ENCODE data around the gene ARID1B. TPM values are rescaled to one million over a fixed set of nuclear protein-coding genes. Genes with fewer than 3 reads are reported as not detected.

Gene ARID1B
- total and polyA plus RNA-seq, 9 of the 15 experiments (the other 6 are each of a cell fraction or from before 2014, with no cell fraction given), result 12.5 to 50.5 (median 25.8) TPM

DNA sequence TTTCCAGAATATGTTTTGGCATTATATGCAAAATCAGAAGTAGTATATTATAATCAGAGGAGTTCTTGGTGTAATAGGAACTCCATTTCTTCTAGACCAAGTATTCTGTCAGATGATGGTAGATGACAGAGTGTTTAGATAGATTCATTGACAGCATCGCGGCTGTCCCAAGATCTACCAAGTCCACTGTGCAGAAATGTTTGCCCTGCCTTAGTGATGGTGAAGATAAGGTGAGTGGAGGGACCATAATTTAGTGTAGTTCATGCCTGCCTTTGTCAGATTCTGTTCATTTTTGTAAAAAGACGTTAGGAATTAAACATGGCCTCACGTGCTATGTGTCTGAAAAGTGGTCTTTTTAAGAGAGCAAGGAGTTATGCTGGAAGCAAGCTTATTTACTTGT is 270.1 kb downstream of the ARID1B start (continued):
- TF ChIP-seq, protein P1, sequence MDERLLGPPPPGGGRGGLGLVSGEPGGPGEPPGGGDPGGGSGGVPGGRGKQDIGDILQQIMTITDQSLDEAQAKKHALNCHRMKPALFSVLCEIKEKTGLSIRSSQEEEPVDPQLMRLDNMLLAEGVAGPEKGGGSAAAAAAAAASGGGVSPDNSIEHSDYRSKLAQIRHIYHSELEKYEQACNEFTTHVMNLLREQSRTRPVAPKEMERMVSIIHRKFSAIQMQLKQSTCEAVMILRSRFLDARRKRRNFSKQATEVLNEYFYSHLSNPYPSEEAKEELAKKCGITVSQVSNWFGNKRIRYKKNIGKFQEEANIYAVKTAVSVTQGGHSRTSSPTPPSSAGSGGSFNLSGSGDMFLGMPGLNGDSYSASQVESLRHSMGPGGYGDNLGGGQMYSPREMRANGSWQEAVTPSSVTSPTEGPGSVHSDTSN (CRISPR knock-in tag; IDR thresholded peaks at IDR 0.05; ENCODE audit: low read depth), result no peak
- TF ChIP-seq, protein P1 (tag; conservative IDR thresholded peaks at IDR 0.05; ENCODE audit: low read depth), result peak; percentile 56
- TF ChIP-seq ZNF717 (CRISPR knock-in tag; IDR thresholded peaks at IDR 0.05) (no peak), GATA2 (CRISPR knock-in tag; IDR thresholded peaks at IDR 0.05) (peak; percentile 83), MEIS2 (IDR thresholded peaks at IDR 0.05; ENCODE audit: partially characterized antibody) (peak; percentile 48)
- TF ChIP-seq, protein P2, sequence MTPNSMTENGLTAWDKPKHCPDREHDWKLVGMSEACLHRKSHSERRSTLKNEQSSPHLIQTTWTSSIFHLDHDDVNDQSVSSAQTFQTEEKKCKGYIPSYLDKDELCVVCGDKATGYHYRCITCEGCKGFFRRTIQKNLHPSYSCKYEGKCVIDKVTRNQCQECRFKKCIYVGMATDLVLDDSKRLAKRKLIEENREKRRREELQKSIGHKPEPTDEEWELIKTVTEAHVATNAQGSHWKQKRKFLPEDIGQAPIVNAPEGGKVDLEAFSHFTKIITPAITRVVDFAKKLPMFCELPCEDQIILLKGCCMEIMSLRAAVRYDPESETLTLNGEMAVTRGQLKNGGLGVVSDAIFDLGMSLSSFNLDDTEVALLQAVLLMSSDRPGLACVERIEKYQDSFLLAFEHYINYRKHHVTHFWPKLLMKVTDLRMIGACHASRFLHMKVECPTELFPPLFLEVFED (CRISPR knock-in tag; conservative IDR thresholded peaks at IDR 0.05), result no peak
- TF ChIP-seq, protein P3, sequence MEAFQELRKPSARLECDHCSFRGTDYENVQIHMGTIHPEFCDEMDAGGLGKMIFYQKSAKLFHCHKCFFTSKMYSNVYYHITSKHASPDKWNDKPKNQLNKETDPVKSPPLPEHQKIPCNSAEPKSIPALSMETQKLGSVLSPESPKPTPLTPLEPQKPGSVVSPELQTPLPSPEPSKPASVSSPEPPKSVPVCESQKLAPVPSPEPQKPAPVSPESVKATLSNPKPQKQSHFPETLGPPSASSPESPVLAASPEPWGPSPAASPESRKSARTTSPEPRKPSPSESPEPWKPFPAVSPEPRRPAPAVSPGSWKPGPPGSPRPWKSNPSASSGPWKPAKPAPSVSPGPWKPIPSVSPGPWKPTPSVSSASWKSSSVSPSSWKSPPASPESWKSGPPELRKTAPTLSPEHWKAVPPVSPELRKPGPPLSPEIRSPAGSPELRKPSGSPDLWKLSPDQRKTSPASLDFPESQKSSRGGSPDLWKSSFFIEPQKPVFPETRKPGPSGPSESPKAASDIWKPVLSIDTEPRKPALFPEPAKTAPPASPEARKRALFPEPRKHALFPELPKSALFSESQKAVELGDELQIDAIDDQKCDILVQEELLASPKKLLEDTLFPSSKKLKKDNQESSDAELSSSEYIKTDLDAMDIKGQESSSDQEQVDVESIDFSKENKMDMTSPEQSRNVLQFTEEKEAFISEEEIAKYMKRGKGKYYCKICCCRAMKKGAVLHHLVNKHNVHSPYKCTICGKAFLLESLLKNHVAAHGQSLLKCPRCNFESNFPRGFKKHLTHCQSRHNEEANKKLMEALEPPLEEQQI (IDR thresholded peaks at IDR 0.05), result no peak
